ENCODE measurements around the gene DUS1L.

The DUS1L gene

GRCh38 chr17:82090549-82091263, 25.1 kb upstream of the DUS1L start:
- Histone ChIP-seq H3K36me3 (ENCODE audit: control insufficient read depth, insufficient read depth, low read length) (peaks cover 37% of the 10 kb centered on the region), H3K27me3 (ENCODE audit: control insufficient read depth, insufficient read depth, low read length) (no peaks in the 10 kb centered on the region), H3K4me1 (ENCODE audit: control insufficient read depth, insufficient read depth, low read length) (peaks cover 2% of the 10 kb centered on the region), H3K9ac (ENCODE audit: low read length) (no peak overlapping the region), H3K9me3 (ENCODE audit: control insufficient read depth, low read length) (no peaks in the 10 kb centered on the region), H3K4me3 (ENCODE audit: low read length) (no peak overlapping the region)

- no peaks in the 10 kb centered on the region for H3K27me3 ChIP-seq (ENCODE audit: control insufficient read depth, insufficient read depth, low read length)
- H3K4me3 ChIP-seq (ENCODE audit: low read length), result no peak overlapping the region
- no peaks in the 10 kb centered on the region for H3K9me3 ChIP-seq (ENCODE audit: control insufficient read depth, low read length)
- peaks cover 37% of the 10 kb centered on the region for H3K36me3 ChIP-seq (ENCODE audit: control insufficient read depth, insufficient read depth, low read length)
- H3K9ac ChIP-seq (ENCODE audit: low read length), result no peak overlapping the region
- H3K4me1 ChIP-seq (ENCODE audit: control insufficient read depth, insufficient read depth, low read length), result no peaks in the 10 kb centered on the region
Measured at GRCh38 chr17:82089723-82090548, 24.3 kb upstream of the DUS1L start.

- H3K36me3 ChIP-seq (ENCODE audit: control insufficient read depth, insufficient read depth, low read length), result peaks cover 37% of the 10 kb centered on the region
- H3K9me3 ChIP-seq (ENCODE audit: control insufficient read depth, low read length), result no peaks in the 10 kb centered on the region
- no peaks in the 10 kb centered on the region for H3K27me3 ChIP-seq (ENCODE audit: control insufficient read depth, insufficient read depth, low read length)
- no peak overlapping the region for H3K9ac ChIP-seq (ENCODE audit: low read length)
- H3K4me3 ChIP-seq (ENCODE audit: low read length), result no peak overlapping the region
- no peaks in the 10 kb centered on the region for H3K4me1 ChIP-seq (ENCODE audit: control insufficient read depth, insufficient read depth, low read length)
Measured at GRCh38 chr17:82088838-82089722, 23.5 kb upstream of the DUS1L start.

GRCh38 chr17:82087961-82088837, 22.6 kb upstream of the DUS1L start:
- Histone ChIP-seq H3K27me3 (ENCODE audit: control insufficient read depth, insufficient read depth, low read length) (no peaks in the 10 kb centered on the region), H3K4me1 (ENCODE audit: control insufficient read depth, insufficient read depth, low read length) (no peaks in the 10 kb centered on the region), H3K9ac (ENCODE audit: low read length) (no peak overlapping the region), H3K4me3 (ENCODE audit: low read length) (no peak overlapping the region), H3K9me3 (ENCODE audit: control insufficient read depth, low read length) (no peaks in the 10 kb centered on the region), H3K36me3 (ENCODE audit: control insufficient read depth, insufficient read depth, low read length) (peaks cover 35% of the 10 kb centered on the region)

GRCh38 chr17:82086941-82087906, 21.6 kb upstream of the DUS1L start:
- H3K4me1 ChIP-seq (ENCODE audit: control insufficient read depth, insufficient read depth, low read length), result no peaks in the 10 kb centered on the region
- H3K36me3 ChIP-seq (ENCODE audit: control insufficient read depth, insufficient read depth, low read length), result peaks cover 33% of the 10 kb centered on the region
- no peak overlapping the region for H3K4me3 ChIP-seq (ENCODE audit: low read length)
- H3K9ac ChIP-seq (ENCODE audit: low read length), result no peak overlapping the region
- no peaks in the 10 kb centered on the region for H3K27me3 ChIP-seq (ENCODE audit: control insufficient read depth, insufficient read depth, low read length)
- no peaks in the 10 kb centered on the region for H3K9me3 ChIP-seq (ENCODE audit: control insufficient read depth, low read length)

GRCh38 chr17:82085931-82086764, 20.5 kb upstream of the DUS1L start:
- Histone ChIP-seq H3K4me3 (ENCODE audit: low read length) (no peak overlapping the region), H3K4me1 (ENCODE audit: control insufficient read depth, insufficient read depth, low read length) (no peaks in the 10 kb centered on the region), H3K36me3 (ENCODE audit: control insufficient read depth, insufficient read depth, low read length) (peaks cover 33% of the 10 kb centered on the region), H3K9ac (ENCODE audit: low read length) (no peak overlapping the region), H3K27me3 (ENCODE audit: control insufficient read depth, insufficient read depth, low read length) (no peaks in the 10 kb centered on the region), H3K9me3 (ENCODE audit: control insufficient read depth, low read length) (no peaks in the 10 kb centered on the region)

GRCh38 chr17:82085031-82085861, 19.6 kb upstream of the DUS1L start:
- H3K9me3 ChIP-seq (ENCODE audit: control insufficient read depth, low read length), result no peaks in the 10 kb centered on the region
- no peaks in the 10 kb centered on the region for H3K27me3 ChIP-seq (ENCODE audit: control insufficient read depth, insufficient read depth, low read length)
- H3K4me3 ChIP-seq (ENCODE audit: low read length), result no peak overlapping the region
- peaks cover 29% of the 10 kb centered on the region for H3K36me3 ChIP-seq (ENCODE audit: control insufficient read depth, insufficient read depth, low read length)
- H3K4me1 ChIP-seq (ENCODE audit: control insufficient read depth, insufficient read depth, low read length), result no peaks in the 10 kb centered on the region
- H3K9ac ChIP-seq (ENCODE audit: low read length), result no peak overlapping the region

GRCh38 chr17:82084373-82085030, 18.9 kb upstream of the DUS1L start:
- Histone ChIP-seq H3K9ac (ENCODE audit: low read length) (no peak overlapping the region), H3K9me3 (ENCODE audit: control insufficient read depth, low read length) (no peaks in the 10 kb centered on the region), H3K36me3 (ENCODE audit: control insufficient read depth, insufficient read depth, low read length) (peaks cover 27% of the 10 kb centered on the region), H3K27me3 (ENCODE audit: control insufficient read depth, insufficient read depth, low read length) (no peaks in the 10 kb centered on the region), H3K4me3 (ENCODE audit: low read length) (no peak overlapping the region), H3K4me1 (ENCODE audit: control insufficient read depth, insufficient read depth, low read length) (no peaks in the 10 kb centered on the region)
